Panc1 (cell line): ENCODE measurements around the gene CDKN2B-AS1. TPM values are rescaled to one million over a fixed set of nuclear protein-coding genes. Genes with fewer than 3 reads are reported as not detected.

Source experiments
- ATAC-seq: fragments of 200-7000 bp; cut with Tn5 transposase; 2 replicates; pipeline ENCODE4 v1.9.1; 2020; ENCODE audit warnings: mild to moderate bottlenecking, moderate library complexity
- BruUV-seq: library from RNA; stranded (reverse); fragments of 400-500 nt; replicated peaks from 2 replicates; lab custom pipeline; 2021; lab: Mats Ljungman, UMichigan
- CTCF ChIA-PET: fragments of 300-600 bp; sonication (Branson Sonifier 250); formaldehyde crosslinking; loops from one replicate; lab custom pipeline; 2022; ENCODE audit warnings: antibody characterized with exemption; lab: Charles Lee
- POLR2A ChIA-PET: fragments of 300-600 bp; sonication (Branson Sonifier 250); formaldehyde crosslinking; loops from one replicate; lab custom pipeline; 2022; ENCODE audit warnings: antibody characterized with exemption; lab: Charles Lee
- DNase-seq: peaks from one replicate; pipeline ENCODE4 v3.0.0-alpha.2; 2010; ENCODE audit warnings: low read depth, low spot score
- H3K27ac ChIP-seq: 2 replicates; pipeline ENCODE4 v1.5.1; 2011; ENCODE audit warnings: mild to moderate bottlenecking, low read length, inconsistent platforms
- H3K27me3 ChIP-seq: fragments of 200-500 bp; sonication (Bioruptor generic); 2 replicates; pipeline ENCODE4 v1.6.0; 2014; ENCODE audit warnings: low read length, inconsistent platforms; ENCODE audit not compliant: control insufficient read depth, insufficient read depth
- H3K36me3 ChIP-seq: fragments of 200-500 bp; sonication (Bioruptor generic); 2 replicates; pipeline ENCODE4 v1.5.1; 2014; ENCODE audit warnings: inconsistent platforms, mild to moderate bottlenecking, low read length, moderate library complexity; ENCODE audit not compliant: control insufficient read depth, insufficient read depth
- H3K4me1 ChIP-seq: 2 replicates; pipeline ENCODE4 v1.5.1; 2011; ENCODE audit warnings: inconsistent platforms, mild to moderate bottlenecking, low read length, moderate library complexity; ENCODE audit not compliant: control insufficient read depth, insufficient read depth
- H3K4me3 ChIP-seq, 2 experiments: 2 replicates each; pipeline ENCODE4 v1.5.1; 2011 to 2012; ENCODE audit warnings: low read depth in 2 of 2, low read length in 2 of 2, mild to moderate bottlenecking in 2 of 2, inconsistent platforms in 1 of 2, moderate library complexity in 1 of 2
- H3K9me3 ChIP-seq: fragments of 200-500 bp; sonication (Bioruptor generic); 2 replicates; pipeline ENCODE4 v1.5.1; 2014; ENCODE audit warnings: low read depth, mild to moderate bottlenecking, inconsistent platforms, low read length, moderate library complexity; ENCODE audit not compliant: control insufficient read depth, insufficient read depth
- CTCF ChIP-seq: fragments of 450-650 bp; IDR thresholded peaks from 2 replicates; pipeline ENCODE4 v1.5.1; 2017; ENCODE audit warnings: mild to moderate bottlenecking
- POLR2AphosphoS5 ChIP-seq: IDR thresholded peaks from 2 replicates; pipeline ENCODE4 v1.6.1; 2012; ENCODE audit warnings: mild to moderate bottlenecking, low read depth, low read length, moderate library complexity
- SIN3A ChIP-seq: IDR thresholded peaks from 2 replicates; pipeline ENCODE4 v1.6.1; 2012; ENCODE audit warnings: low read depth, mild to moderate bottlenecking, low read length, moderate library complexity, borderline replicate concordance; ENCODE audit not compliant: insufficient read depth
- TCF7L2 ChIP-seq: IDR thresholded peaks from 2 replicates; pipeline ENCODE4 v1.6.1; 2011; ENCODE audit warnings: mild to moderate bottlenecking, low read depth, low read length, inconsistent platforms
- in situ Hi-C: cut with HindIII; loops from 2 replicates; pipeline ENCODE4 v1.10.0; 2016; ENCODE audit warnings: low sequenced_read_pairs, low pct_unique_long_range_greater_than_20kb
- intact Hi-C: fragments of 100-400 bp; cut with micrococcal nuclease; formaldehyde crosslinking; loops from one replicate; pipeline ENCODE4 v1.10.0; 2022; ENCODE audit not compliant: unreplicated experiment
- total RNA-seq: library from RNA; stranded (reverse); gene quantifications from one replicate; pipeline ENCODE4 v1.2.1, GENCODE V29; 2021; ENCODE audit not compliant: unreplicated experiment
- TF ChIP-seq, protein P1 (sequence below), 2 experiments: IDR thresholded peaks; 2 replicates each; pipeline ENCODE4 v1.6.1; 2011 to 2012; ENCODE audit warnings: low read depth in 2 of 2, control low read depth in 1 of 2, low read length in 1 of 2, mild to moderate bottlenecking in 1 of 2, moderate library complexity in 1 of 2; ENCODE audit not compliant: insufficient read depth in 1 of 2

The CDKN2B-AS1 gene
- total RNA-seq, 1 experiment from 2014 or later = not detected

- intact Hi-C loops (no loop called here), in situ Hi-C loops (no loop called here)
- Histone ChIP-seq H3K27ac (no peak overlapping the region), H3K27me3 (no peaks in the 10 kb centered on the region), H3K4me3 (no peak overlapping the region), H3K9me3 (no peaks in the 10 kb centered on the region), H3K4me1 (no peaks in the 10 kb centered on the region), H3K36me3 (no peaks in the 10 kb centered on the region)
- ChIA-PET POLR2A (no interaction called here), CTCF (no interaction called here)
- no peak for DNase-seq
- no TSS peak for BruUV-seq
- no peak for ATAC-seq
- TF ChIP-seq CTCF = no peak
- no peak for TF ChIP-seq TCF7L2
- no peak for TF ChIP-seq SIN3A
- TF ChIP-seq POLR2AphosphoS5 = no peak
- TF ChIP-seq, protein P1, sequence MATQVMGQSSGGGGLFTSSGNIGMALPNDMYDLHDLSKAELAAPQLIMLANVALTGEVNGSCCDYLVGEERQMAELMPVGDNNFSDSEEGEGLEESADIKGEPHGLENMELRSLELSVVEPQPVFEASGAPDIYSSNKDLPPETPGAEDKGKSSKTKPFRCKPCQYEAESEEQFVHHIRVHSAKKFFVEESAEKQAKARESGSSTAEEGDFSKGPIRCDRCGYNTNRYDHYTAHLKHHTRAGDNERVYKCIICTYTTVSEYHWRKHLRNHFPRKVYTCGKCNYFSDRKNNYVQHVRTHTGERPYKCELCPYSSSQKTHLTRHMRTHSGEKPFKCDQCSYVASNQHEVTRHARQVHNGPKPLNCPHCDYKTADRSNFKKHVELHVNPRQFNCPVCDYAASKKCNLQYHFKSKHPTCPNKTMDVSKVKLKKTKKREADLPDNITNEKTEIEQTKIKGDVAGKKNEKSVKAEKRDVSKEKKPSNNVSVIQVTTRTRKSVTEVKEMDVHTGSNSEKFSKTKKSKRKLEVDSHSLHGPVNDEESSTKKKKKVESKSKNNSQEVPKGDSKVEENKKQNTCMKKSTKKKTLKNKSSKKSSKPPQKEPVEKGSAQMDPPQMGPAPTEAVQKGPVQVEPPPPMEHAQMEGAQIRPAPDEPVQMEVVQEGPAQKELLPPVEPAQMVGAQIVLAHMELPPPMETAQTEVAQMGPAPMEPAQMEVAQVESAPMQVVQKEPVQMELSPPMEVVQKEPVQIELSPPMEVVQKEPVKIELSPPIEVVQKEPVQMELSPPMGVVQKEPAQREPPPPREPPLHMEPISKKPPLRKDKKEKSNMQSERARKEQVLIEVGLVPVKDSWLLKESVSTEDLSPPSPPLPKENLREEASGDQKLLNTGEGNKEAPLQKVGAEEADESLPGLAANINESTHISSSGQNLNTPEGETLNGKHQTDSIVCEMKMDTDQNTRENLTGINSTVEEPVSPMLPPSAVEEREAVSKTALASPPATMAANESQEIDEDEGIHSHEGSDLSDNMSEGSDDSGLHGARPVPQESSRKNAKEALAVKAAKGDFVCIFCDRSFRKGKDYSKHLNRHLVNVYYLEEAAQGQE (IDR thresholded peaks at IDR 0.05; ENCODE audit: insufficient read depth in 1 of 2, low read depth in 2 of 2, low read length in 1 of 2) = no peak
These were observed 114.2 kb downstream of the CDKN2B-AS1 start for GRCh38 chr9:22108581-22109370.

GRCh38 chr9:22111176-22111953, 116.8 kb downstream of the CDKN2B-AS1 start:
- intact Hi-C loops = no loop called here
- no TSS peak for BruUV-seq
- ChIA-PET POLR2A (no interaction called here), CTCF (no interaction called here)
- H3K27me3 ChIP-seq = no peaks in the 10 kb centered on the region
- ATAC-seq = no peak
- H3K27ac ChIP-seq = no peak overlapping the region
- TF ChIP-seq CTCF (no peak), TCF7L2 (no peak), POLR2AphosphoS5 (no peak), SIN3A (no peak)
- TF ChIP-seq, protein P1 (IDR thresholded peaks at IDR 0.05; ENCODE audit: insufficient read depth in 1 of 2, low read depth in 2 of 2, low read length in 1 of 2) = no peak
- no peak overlapping the region for H3K4me3 ChIP-seq
- H3K36me3 ChIP-seq = no peaks in the 10 kb centered on the region
- H3K9me3 ChIP-seq = no peaks in the 10 kb centered on the region
- in situ Hi-C loops = no loop called here
- H3K4me1 ChIP-seq = no peaks in the 10 kb centered on the region
- no peak for DNase-seq
